Fibroblast of villous mesenchyme (primary cell): ENCODE data around the gene MOV10. TPM values are rescaled to one million over a fixed set of nuclear protein-coding genes. Genes with fewer than 3 reads are reported as not detected.

Experiments used
- DNase-seq: peaks from one replicate; pipeline ENCODE4 v3.0.0-alpha.2; 2010; ENCODE audit warnings: low read depth
- H3K4me3 ChIP-seq: 2 replicates; pipeline ENCODE4 v1.5.1; 2011; ENCODE audit warnings: low read depth, mild to moderate bottlenecking, low read length
- CTCF ChIP-seq: IDR thresholded peaks from 2 replicates; pipeline ENCODE4 v1.5.1; 2012; ENCODE audit warnings: low read depth, mild to moderate bottlenecking, low read length; ENCODE audit not compliant: insufficient read depth
- total RNA-seq: library from RNA; depleted of rRNA; stranded (reverse); fragments of >200 nt; gene quantifications from 2 replicates; pipeline ENCODE4 v1.2.3, GENCODE V29; 2012

Gene MOV10
- total RNA-seq, 1 donor = 63.5 TPM

- H3K4me3 ChIP-seq = no peak overlapping the region
- TF ChIP-seq CTCF = no peak
- no peak for DNase-seq
Observed at GRCh38 chr1:112643080-112643479, 31.4 kb upstream of the MOV10 start.

GRCh38 chr1:112646225-112646624 lies 28.2 kb upstream of the MOV10 start:
- DNase-seq = no peak
- H3K4me3 ChIP-seq = no peak overlapping the region
- no peak for TF ChIP-seq CTCF

GRCh38 chr1:112651205-112651604 lies 23.3 kb upstream of the MOV10 start:
- TF ChIP-seq CTCF = no peak
- no peak for DNase-seq
- no peak overlapping the region for H3K4me3 ChIP-seq

GRCh38 chr1:112665857-112666256 lies 8.6 kb upstream of the MOV10 start:
- DNase-seq = no peak
- H3K4me3 ChIP-seq = no peak overlapping the region
- TF ChIP-seq CTCF = no peak

- no peak for TF ChIP-seq CTCF
- H3K4me3 ChIP-seq = no peak overlapping the region
- DNase-seq = no peak
Observed at GRCh38 chr1:112666946-112667345, 7.5 kb upstream of the MOV10 start.

GRCh38 chr1:112672009-112672408 lies 2.5 kb upstream of the MOV10 start:
- H3K4me3 ChIP-seq = no peak overlapping the region
- DNase-seq = no peak
- TF ChIP-seq CTCF = no peak

GRCh38 chr1:112672842-112673241 lies 1.6 kb upstream of the MOV10 start:
- no peak overlapping the region for H3K4me3 ChIP-seq
- TF ChIP-seq CTCF = no peak
- no peak for DNase-seq
